K562 (cell line): ENCODE measurements around the gene N4BP2L1.

ENCODE experiments used
- CBX1 ChIP-seq: sonication (generic); IDR thresholded peaks from 2 replicates; pipeline ENCODE4 v1.6.1; 2016; ENCODE audit warnings: antibody characterized with exemption, low read depth, mild to moderate bottlenecking
- CHD4 ChIP-seq: fragments of 200-600 bp; sonication (generic); IDR thresholded peaks from 3 replicates; pipeline ENCODE4 v1.6.1; 2012; ENCODE audit warnings: low read depth, mild to moderate bottlenecking, mixed read lengths, low read length, inconsistent platforms; ENCODE audit not compliant: insufficient read depth, insufficient replicate concordance, poor library complexity, severe bottlenecking
- COPS2 ChIP-seq: fragments of 450-650 bp; conservative IDR thresholded peaks from 2 replicates; pipeline ENCODE4 v1.6.1; 2016; ENCODE audit warnings: mild to moderate bottlenecking, moderate library complexity
- DEAF1 ChIP-seq: fragments of 450-650 bp; formaldehyde crosslinking; IDR thresholded peaks from 2 replicates; pipeline ENCODE4 v1.4.0; 2020; ENCODE audit warnings: mild to moderate bottlenecking, moderate library complexity
- ELF1 ChIP-seq: fragments of 200-800 bp; sonication (Bioruptor generic); IDR thresholded peaks from 2 replicates; pipeline ENCODE4 v1.6.1; 2016; ENCODE audit warnings: missing genetic modification characterization, missing compliant biosample characterization
- EZH2 ChIP-seq: IDR thresholded peaks from 2 replicates; pipeline ENCODE4 v1.6.1; 2012; ENCODE audit warnings: low read depth, mild to moderate bottlenecking, inconsistent platforms, low read length, borderline replicate concordance
- FOXA1 ChIP-seq: fragments of 450-650 bp; IDR thresholded peaks from 2 replicates; pipeline ENCODE4 v1.6.1; 2016; ENCODE audit warnings: mild to moderate bottlenecking, borderline replicate concordance
- FOXO4 ChIP-seq: fragments of 450-650 bp; formaldehyde crosslinking; IDR thresholded peaks from 2 replicates; pipeline ENCODE4 v1.4.0; 2020; ENCODE audit warnings: mild to moderate bottlenecking, moderate library complexity
- POLR2A ChIP-seq: fragments of 450-650 bp; conservative IDR thresholded peaks from 2 replicates; pipeline ENCODE4 v1.6.1; 2016
- RAD21 ChIP-seq, 2 experiments: fragments of 250-450 bp in 1 of 2; fragments of 450-650 bp in 1 of 2; sonication (Bioruptor Pico) in 1 of 2; formaldehyde crosslinking in 1 of 2; IDR thresholded peaks in 1 of 2; conservative IDR thresholded peaks in 1 of 2; 2 replicates each; pipeline versions ENCODE4 v1.4.0 to v1.8.0; 2020 to 2022; ENCODE audit warnings: mild to moderate bottlenecking in 2 of 2, moderate library complexity in 1 of 2
- SIX5 ChIP-seq, 2 experiments: IDR thresholded peaks; 2 replicates each; pipeline ENCODE4 v1.6.1; 2011; ENCODE audit warnings: low read length in 2 of 2, borderline replicate concordance in 1 of 2, low read depth in 1 of 2, mild to moderate bottlenecking in 1 of 2, moderate library complexity in 1 of 2; ENCODE audit not compliant: insufficient read depth in 1 of 2
- TARDBP ChIP-seq: fragments of 450-650 bp; IDR thresholded peaks from 2 replicates; pipeline ENCODE4 v1.6.1; 2016
- TCF7 ChIP-seq: sonication (generic); IDR thresholded peaks from 2 replicates; pipeline ENCODE4 v1.6.1; 2016; ENCODE audit warnings: antibody characterized with exemption, borderline replicate concordance
- ZFP1 ChIP-seq: fragments of 450-650 bp; formaldehyde crosslinking; IDR thresholded peaks from 2 replicates; pipeline ENCODE4 v1.4.0; 2020; ENCODE audit warnings: mild to moderate bottlenecking, mixed read lengths

- no peak for TF ChIP-seq SIX5 (IDR thresholded peaks at IDR 0.05; ENCODE audit: borderline replicate concordance in 1 of 2, insufficient read depth in 1 of 2, low read depth in 1 of 2, low read length in 2 of 2)
- no peak for TF ChIP-seq EZH2
- TF ChIP-seq POLR2A, result no peak
- no peak for TF ChIP-seq RAD21 (CRISPR knock-in tag; conservative IDR thresholded peaks at IDR 0.05 in 1 of 2, IDR thresholded peaks at IDR 0.05 in 1 of 2)
- TF ChIP-seq FOXO4, result no peak
- TF ChIP-seq CBX1, result no peak
- TF ChIP-seq ZFP1 (CRISPR knock-in tag), result no peak
- TF ChIP-seq FOXA1, result no peak
- TF ChIP-seq ELF1 (tag), result no peak
- TF ChIP-seq DEAF1 (CRISPR knock-in tag), result no peak
- TF ChIP-seq TARDBP, result no peak
- no peak for TF ChIP-seq CHD4
- no peak for TF ChIP-seq TCF7
- TF ChIP-seq COPS2, result no peak
These were observed 57.1 kb downstream of the N4BP2L1 start for GRCh38 chr13:32370805-32371204.
